Epidermal melanocyte (primary cell): Measurements from ENCODE around the gene MR1.

ENCODE experiments used
- DNase-seq: peaks from one replicate; pipeline ENCODE4 v3.0.0; 2011; ENCODE audit warnings: low spot score; ENCODE audit not compliant: insufficient read length

Gene MR1

DNA sequence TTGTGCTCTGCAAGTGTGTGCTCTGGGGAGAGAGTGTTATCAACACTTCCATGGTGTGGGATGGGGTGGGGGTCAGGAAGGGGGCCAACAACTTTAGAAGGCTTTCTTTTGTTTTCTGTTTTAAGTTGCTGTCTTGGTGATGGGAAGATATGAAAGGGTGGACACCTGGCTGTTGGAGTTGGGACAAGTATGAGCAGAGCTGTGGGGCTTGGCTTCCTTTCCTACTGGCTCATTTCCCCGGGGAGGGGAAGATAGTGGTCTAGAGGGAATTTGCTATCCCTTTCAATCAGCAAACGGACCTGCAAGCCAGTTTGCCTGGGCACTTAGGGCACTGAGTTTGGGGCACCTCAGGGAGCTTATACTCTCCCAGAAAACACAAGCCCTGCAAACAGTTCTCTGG lies 73.9 kb downstream of the MR1 start:
- no peak for DNase-seq

DNA sequence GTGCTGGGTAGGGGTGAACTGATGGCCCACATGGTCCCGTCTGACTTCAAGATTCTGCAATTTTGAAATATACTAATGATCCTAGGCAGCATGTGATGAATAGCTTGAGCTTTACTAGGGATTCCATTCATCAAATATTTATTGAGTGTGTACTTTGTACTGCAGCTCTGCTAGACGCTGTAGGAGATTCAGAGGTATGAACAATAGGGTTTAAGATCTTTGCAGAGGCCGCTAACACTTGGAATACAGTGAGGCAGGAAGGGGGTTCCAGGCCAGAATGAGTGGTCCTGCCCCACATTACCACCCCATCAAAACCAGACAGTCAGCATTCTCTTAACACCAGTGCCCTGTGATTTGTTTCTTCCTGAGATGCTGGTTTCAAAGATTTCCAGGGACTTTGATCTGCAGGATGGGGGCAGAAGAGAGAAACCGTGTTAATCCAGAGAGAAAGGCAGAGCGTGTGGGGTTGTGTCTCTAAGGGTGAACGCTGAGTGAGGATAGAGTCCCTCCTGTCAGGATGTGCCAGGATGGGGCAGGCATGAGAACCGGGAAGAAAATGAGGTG lies 74.6 kb downstream of the MR1 start:
- no peak for DNase-seq

DNA sequence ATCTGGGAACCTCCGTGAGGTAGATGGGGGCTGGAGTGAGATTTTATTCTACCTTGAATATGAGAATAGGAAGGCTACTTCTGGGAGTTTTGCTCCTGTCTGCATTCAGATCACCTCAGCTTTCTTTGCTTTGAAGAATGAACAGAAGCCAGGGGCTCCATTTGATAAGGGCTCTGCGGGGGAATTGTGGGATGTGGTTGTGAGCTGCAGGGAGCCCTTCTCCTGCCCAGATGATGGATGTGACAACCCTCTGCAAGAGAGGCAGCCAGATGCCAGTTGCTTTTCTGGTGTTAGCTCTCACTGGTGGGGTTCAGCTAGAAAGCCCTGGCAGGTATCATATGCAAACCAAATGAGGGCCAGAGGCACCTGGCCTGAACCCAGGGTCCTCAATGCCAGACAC lies 76.2 kb downstream of the MR1 start:
- DNase-seq = no peak
